H1 (cell line): ENCODE results near the gene PFDN4.

ENCODE experiments used
- BRCA1 ChIP-seq: IDR thresholded peaks from 2 replicates; pipeline ENCODE4 v1.6.1; 2012; ENCODE audit warnings: low read depth, low read length, improper control_type of control experiment
- CHD1 ChIP-seq: IDR thresholded peaks from 2 replicates; pipeline ENCODE4 v1.6.1; 2012; ENCODE audit warnings: low read depth, low read length, improper control_type of control experiment
- CREB1 ChIP-seq: IDR thresholded peaks from 2 replicates; pipeline ENCODE4 v1.6.1; 2012; ENCODE audit warnings: inconsistent platforms
- EP300 ChIP-seq, 2 experiments: IDR thresholded peaks; 1 replicate in 1 of 2; 2 replicates in 1 of 2; pipeline ENCODE4 v1.6.1; 2011 to 2012; ENCODE audit warnings: low read depth in 2 of 2, low read length in 2 of 2, mild to moderate bottlenecking in 2 of 2, borderline replicate concordance in 1 of 2, inconsistent platforms in 1 of 2, moderate library complexity in 1 of 2
- POLR2A ChIP-seq, 2 experiments: IDR thresholded peaks; 1 replicate in 1 of 2; 2 replicates in 1 of 2; pipeline ENCODE4 v1.6.1; 2011; ENCODE audit warnings: low read depth in 2 of 2, low read length in 2 of 2, mild to moderate bottlenecking in 2 of 2; ENCODE audit errors: control extremely low read depth in 1 of 2
- RBBP5 ChIP-seq: IDR thresholded peaks from 2 replicates; pipeline ENCODE4 v1.7.1; 2012; ENCODE audit warnings: low read depth, mild to moderate bottlenecking, inconsistent platforms, low read length, moderate library complexity, borderline replicate concordance
- RNF2 ChIP-seq: fragments of 200-900, 300-1000 bp; sonication (generic); IDR thresholded peaks from 2 replicates; pipeline ENCODE4 v1.7.1; 2016; ENCODE audit warnings: borderline replicate concordance, low read depth, mild to moderate bottlenecking, antibody characterized with exemption, low read length; ENCODE audit not compliant: poor library complexity, severe bottlenecking; ENCODE audit errors: missing control alignments
- SAP30 ChIP-seq: fragments of 300-600 bp; sonication (generic); IDR thresholded peaks from 2 replicates; pipeline ENCODE4 v1.7.1; 2012; ENCODE audit warnings: low read length, moderate library complexity, mild to moderate bottlenecking, inconsistent platforms; ENCODE audit not compliant: insufficient read depth, insufficient replicate concordance
- SIN3A ChIP-seq, 2 experiments: IDR thresholded peaks in 1 of 2; conservative IDR thresholded peaks in 1 of 2; 2 replicates each; pipeline ENCODE4 v1.6.1; 2011 to 2012; ENCODE audit warnings: low read length in 2 of 2, improper control_type of control experiment in 1 of 2, low read depth in 1 of 2, mild to moderate bottlenecking in 1 of 2
- TAF1 ChIP-seq: IDR thresholded peaks from 2 replicates; pipeline ENCODE4 v1.6.1; 2011; ENCODE audit warnings: mild to moderate bottlenecking, low read depth, low read length
- TF ChIP-seq, protein P1 (sequence below): IDR thresholded peaks from 2 replicates; pipeline ENCODE4 v1.6.1; 2012; ENCODE audit warnings: low read length, inconsistent platforms
- TF ChIP-seq, protein P2 (sequence below), 3 experiments: IDR thresholded peaks; 1 replicate in 2 of 3; 2 replicates in 1 of 3; pipeline versions ENCODE4 v1.5.1 to v1.6.1; 2011; ENCODE audit warnings: low read length in 3 of 3, mild to moderate bottlenecking in 3 of 3, inconsistent platforms in 2 of 3, low read depth in 1 of 3, moderate library complexity in 1 of 3; ENCODE audit not compliant: insufficient read depth in 1 of 3; ENCODE audit errors: control extremely low read depth in 1 of 3
- TF ChIP-seq, protein P3 (sequence below): IDR thresholded peaks from 2 replicates; pipeline ENCODE4 v1.6.1; 2011; ENCODE audit warnings: low read depth, mild to moderate bottlenecking, low read length; ENCODE audit not compliant: insufficient read depth

DNA sequence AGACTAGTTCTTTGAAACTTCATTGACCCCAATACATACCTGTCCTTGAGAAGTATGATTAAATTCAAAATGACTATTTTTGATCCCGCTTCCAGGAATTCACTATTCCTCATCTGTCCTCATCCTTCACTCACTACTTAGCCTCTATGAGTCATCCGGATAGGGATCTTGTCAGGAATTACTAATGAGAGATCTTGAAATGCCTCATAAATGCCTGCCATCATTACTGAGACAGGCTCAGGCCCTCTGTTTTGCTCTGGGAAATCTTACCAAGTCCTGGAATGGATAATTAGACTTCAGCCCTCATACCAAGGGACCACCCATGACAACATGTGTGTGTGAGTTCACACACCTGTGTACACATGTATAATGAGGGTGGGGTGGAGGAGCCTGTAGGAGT, 31.3 kb upstream of the PFDN4 start:
- no peak for TF ChIP-seq EP300 (IDR thresholded peaks at IDR 0.05; ENCODE audit: borderline replicate concordance in 1 of 2, low read depth in 2 of 2, low read length in 2 of 2)
- TF ChIP-seq SIN3A (conservative IDR thresholded peaks at IDR 0.05 in 1 of 2, IDR thresholded peaks at IDR 0.05 in 1 of 2; ENCODE audit: low read depth in 1 of 2, low read length in 2 of 2), result no peak
- TF ChIP-seq CREB1, result no peak
- TF ChIP-seq, protein P1, sequence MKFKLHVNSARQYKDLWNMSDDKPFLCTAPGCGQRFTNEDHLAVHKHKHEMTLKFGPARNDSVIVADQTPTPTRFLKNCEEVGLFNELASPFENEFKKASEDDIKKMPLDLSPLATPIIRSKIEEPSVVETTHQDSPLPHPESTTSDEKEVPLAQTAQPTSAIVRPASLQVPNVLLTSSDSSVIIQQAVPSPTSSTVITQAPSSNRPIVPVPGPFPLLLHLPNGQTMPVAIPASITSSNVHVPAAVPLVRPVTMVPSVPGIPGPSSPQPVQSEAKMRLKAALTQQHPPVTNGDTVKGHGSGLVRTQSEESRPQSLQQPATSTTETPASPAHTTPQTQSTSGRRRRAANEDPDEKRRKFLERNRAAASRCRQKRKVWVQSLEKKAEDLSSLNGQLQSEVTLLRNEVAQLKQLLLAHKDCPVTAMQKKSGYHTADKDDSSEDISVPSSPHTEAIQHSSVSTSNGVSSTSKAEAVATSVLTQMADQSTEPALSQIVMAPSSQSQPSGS, result no peak
- TF ChIP-seq, protein P2, sequence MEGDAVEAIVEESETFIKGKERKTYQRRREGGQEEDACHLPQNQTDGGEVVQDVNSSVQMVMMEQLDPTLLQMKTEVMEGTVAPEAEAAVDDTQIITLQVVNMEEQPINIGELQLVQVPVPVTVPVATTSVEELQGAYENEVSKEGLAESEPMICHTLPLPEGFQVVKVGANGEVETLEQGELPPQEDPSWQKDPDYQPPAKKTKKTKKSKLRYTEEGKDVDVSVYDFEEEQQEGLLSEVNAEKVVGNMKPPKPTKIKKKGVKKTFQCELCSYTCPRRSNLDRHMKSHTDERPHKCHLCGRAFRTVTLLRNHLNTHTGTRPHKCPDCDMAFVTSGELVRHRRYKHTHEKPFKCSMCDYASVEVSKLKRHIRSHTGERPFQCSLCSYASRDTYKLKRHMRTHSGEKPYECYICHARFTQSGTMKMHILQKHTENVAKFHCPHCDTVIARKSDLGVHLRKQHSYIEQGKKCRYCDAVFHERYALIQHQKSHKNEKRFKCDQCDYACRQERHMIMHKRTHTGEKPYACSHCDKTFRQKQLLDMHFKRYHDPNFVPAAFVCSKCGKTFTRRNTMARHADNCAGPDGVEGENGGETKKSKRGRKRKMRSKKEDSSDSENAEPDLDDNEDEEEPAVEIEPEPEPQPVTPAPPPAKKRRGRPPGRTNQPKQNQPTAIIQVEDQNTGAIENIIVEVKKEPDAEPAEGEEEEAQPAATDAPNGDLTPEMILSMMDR (IDR thresholded peaks at IDR 0.05; ENCODE audit: control extremely low read depth in 1 of 3, insufficient read depth in 1 of 3, low read depth in 1 of 3, low read length in 3 of 3), result no peak
- TF ChIP-seq, protein P3, sequence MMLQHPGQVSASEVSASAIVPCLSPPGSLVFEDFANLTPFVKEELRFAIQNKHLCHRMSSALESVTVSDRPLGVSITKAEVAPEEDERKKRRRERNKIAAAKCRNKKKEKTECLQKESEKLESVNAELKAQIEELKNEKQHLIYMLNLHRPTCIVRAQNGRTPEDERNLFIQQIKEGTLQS, result no peak
- TF ChIP-seq SAP30, result no peak
- TF ChIP-seq RNF2, result no peak
- no peak for TF ChIP-seq TAF1
- TF ChIP-seq BRCA1, result no peak
- TF ChIP-seq CHD1, result no peak
- no peak for TF ChIP-seq POLR2A (IDR thresholded peaks at IDR 0.05; ENCODE audit: control extremely low read depth in 1 of 2, low read depth in 2 of 2, low read length in 2 of 2)
- TF ChIP-seq RBBP5, result no peak
